H1 (cell line): ENCODE data around the gene RFX2. TPM values are rescaled to one million over a fixed set of nuclear protein-coding genes. Genes with fewer than 3 reads are reported as not detected.

Experiments used
- CTCF ChIA-PET: fragments of 300-600 bp; sonication (Branson Sonifier 250); formaldehyde crosslinking; loops from one replicate; lab custom pipeline; 2021; ENCODE audit not compliant: partially characterized antibody; lab: Charles Lee
- POLR2A ChIA-PET: fragments of 300-600 bp; sonication (Branson Sonifier 250); formaldehyde crosslinking; loops from one replicate; lab custom pipeline; 2021; ENCODE audit warnings: inconsistent platforms; ENCODE audit not compliant: partially characterized antibody; lab: Charles Lee
- DNase-seq, 2 experiments: peaks; one replicate each; pipeline versions ENCODE4 v3.0.0 to v3.0.0-alpha.2; 2010 to 2022; ENCODE audit warnings: low spot score in 2 of 2, low read depth in 1 of 2, mixed read lengths in 1 of 2
- FAIRE-seq: peaks from 2 replicates; lab custom pipeline; 2011; peaks lifted over from hg19 to GRCh38; lab: Jason Lieb, UNC
- H2AFZ ChIP-seq: 2 replicates; pipeline ENCODE4 v1.8.1; 2012; ENCODE audit warnings: low read length, inconsistent platforms
- H2AK5ac ChIP-seq: 2 replicates; pipeline ENCODE4 v1.6.1; 2013; ENCODE audit warnings: low read depth, low read length
- H2BK120ac ChIP-seq: replicated peaks from 2 replicates; pipeline ENCODE3; 2013; ENCODE audit warnings: low read depth, low read length, inconsistent platforms
- H2BK12ac ChIP-seq: 2 replicates; pipeline ENCODE4 v1.6.1; 2013; ENCODE audit warnings: low read depth, low read length
- H2BK15ac ChIP-seq: 2 replicates; pipeline ENCODE4 v1.6.1; 2013; ENCODE audit warnings: low read length
- H2BK20ac ChIP-seq: 2 replicates; pipeline ENCODE4 v1.6.1; 2013; ENCODE audit warnings: low read length
- H2BK5ac ChIP-seq: 2 replicates; pipeline ENCODE4 v1.6.1; 2013; ENCODE audit warnings: low read depth, low read length
- H3K14ac ChIP-seq: 2 replicates; pipeline ENCODE4 v1.6.1; 2013; ENCODE audit warnings: inconsistent platforms; ENCODE audit not compliant: insufficient read length
- H3K18ac ChIP-seq: 2 replicates; pipeline ENCODE4 v1.6.1; 2013; ENCODE audit warnings: low read length; ENCODE audit errors: extremely low read depth
- H3K23ac ChIP-seq: 2 replicates; pipeline ENCODE4 v1.6.1; 2013; ENCODE audit warnings: inconsistent platforms; ENCODE audit not compliant: insufficient read length
- H3K23me2 ChIP-seq: 2 replicates; pipeline ENCODE4 v1.6.1; 2013; ENCODE audit warnings: low read depth, low read length
- H3K27ac ChIP-seq: 2 replicates; pipeline ENCODE4 v1.6.1; 2011; ENCODE audit warnings: low read depth, low read length, inconsistent platforms
- H3K27me3 ChIP-seq, 4 experiments: replicated peaks in 1 of 4; 1 replicate in 1 of 4; 2 replicates in 3 of 4; pipeline versions ENCODE4 v1.6.1 to v1.8.1; 2011 to 2013; ENCODE audit warnings: low read length in 3 of 4, mild to moderate bottlenecking in 3 of 4, inconsistent platforms in 2 of 4, mixed read lengths in 2 of 4, moderate library complexity in 1 of 4; ENCODE audit not compliant: control insufficient read depth in 3 of 4, insufficient read depth in 3 of 4; ENCODE audit errors: extremely low read depth in 1 of 4
- H3K36me3 ChIP-seq, 4 experiments: 2 replicates each; pipeline versions ENCODE4 v1.6.1 to v1.8.1; 2011 to 2013; ENCODE audit warnings: mild to moderate bottlenecking in 4 of 4, low read length in 3 of 4, moderate library complexity in 2 of 4, control low read depth in 1 of 4, inconsistent platforms in 1 of 4; ENCODE audit not compliant: insufficient read depth in 4 of 4, control insufficient read depth in 2 of 4
- H3K4ac ChIP-seq: replicated peaks from 2 replicates; pipeline ENCODE3; 2013; ENCODE audit warnings: low read length, low read depth, mixed read lengths, inconsistent platforms; ENCODE audit not compliant: insufficient read length
- H3K4me1 ChIP-seq, 4 experiments: replicated peaks in 1 of 4; 1 replicate in 1 of 4; 2 replicates in 3 of 4; pipeline versions ENCODE4 v1.6.1 to v1.8.1; 2011 to 2013; ENCODE audit warnings: low read length in 3 of 4, inconsistent platforms in 2 of 4, mixed read lengths in 1 of 4; ENCODE audit not compliant: insufficient read depth in 4 of 4, control insufficient read depth in 3 of 4
- H3K4me2 ChIP-seq, 2 experiments: 2 replicates each; pipeline versions ENCODE4 v1.6.1 to v1.8.1; 2011 to 2013; ENCODE audit warnings: low read depth in 2 of 2, low read length in 2 of 2, control low read depth in 1 of 2, inconsistent platforms in 1 of 2, mild to moderate bottlenecking in 1 of 2; ENCODE audit not compliant: insufficient read depth in 1 of 2
- H3K4me3 ChIP-seq, 4 experiments: fragments of 200-600, 300-600 bp in 1 of 4; sonication (generic), shearing (Covaris generic), sonication (Bioruptor Twin) in 1 of 4; 2 replicates each; pipeline versions ENCODE4 v1.5.1 to v1.8.1; 2011 to 2016; ENCODE audit warnings: low read length in 4 of 4, low read depth in 3 of 4, control low read depth in 2 of 4, inconsistent platforms in 2 of 4, mild to moderate bottlenecking in 2 of 4, mixed read lengths in 1 of 4, moderate library complexity in 1 of 4; ENCODE audit not compliant: insufficient read depth in 2 of 4; ENCODE audit errors: extremely low read depth in 1 of 4
- H3K56ac ChIP-seq: replicated peaks from 2 replicates; pipeline ENCODE3; 2013; ENCODE audit warnings: low read depth, mild to moderate bottlenecking, mixed read lengths, low read length, inconsistent platforms; ENCODE audit not compliant: insufficient read length
- H3K79me1 ChIP-seq: 2 replicates; pipeline ENCODE4 v1.6.1; 2013; ENCODE audit warnings: low read depth, low read length, control low read depth
- H3K79me2 ChIP-seq, 2 experiments: 2 replicates each; pipeline versions ENCODE4 v1.6.1 to v1.8.1; 2012 to 2013; ENCODE audit warnings: low read length in 2 of 2, mild to moderate bottlenecking in 2 of 2, inconsistent platforms in 1 of 2; ENCODE audit not compliant: insufficient read depth in 2 of 2, control insufficient read depth in 1 of 2
- H3K9ac ChIP-seq, 4 experiments: replicated peaks in 1 of 4; 1 replicate in 1 of 4; 2 replicates in 3 of 4; pipeline versions ENCODE4 v1.6.1 to v1.8.1; 2011 to 2013; ENCODE audit warnings: low read depth in 3 of 4, low read length in 3 of 4, control low read depth in 2 of 4, mild to moderate bottlenecking in 2 of 4, moderate library complexity in 2 of 4, inconsistent platforms in 1 of 4; ENCODE audit errors: extremely low read depth in 1 of 4
- H3K9me3 ChIP-seq, 2 experiments: 2 replicates each; pipeline versions ENCODE4 v1.6.1 to v1.8.1; 2012 to 2013; ENCODE audit warnings: mild to moderate bottlenecking in 2 of 2, moderate library complexity in 2 of 2, control low read depth in 1 of 2, inconsistent platforms in 1 of 2, low read depth in 1 of 2, low read length in 1 of 2, mixed read lengths in 1 of 2; ENCODE audit not compliant: insufficient read depth in 2 of 2
- H4K20me1 ChIP-seq, 2 experiments: replicated peaks in 1 of 2; 2 replicates each; pipeline versions ENCODE3 to v1.8.1; 2011 to 2013; ENCODE audit warnings: inconsistent platforms in 2 of 2, low read length in 2 of 2, mild to moderate bottlenecking in 1 of 2; ENCODE audit not compliant: insufficient read depth in 2 of 2, control insufficient read depth in 1 of 2
- H4K5ac ChIP-seq: 2 replicates; pipeline ENCODE4 v1.6.1; 2013; ENCODE audit warnings: low read length, low read depth, mixed read lengths, inconsistent platforms; ENCODE audit not compliant: insufficient read length
- H4K8ac ChIP-seq: 2 replicates; pipeline ENCODE4 v1.8.0; 2013; ENCODE audit warnings: mild to moderate bottlenecking, moderate library complexity, low read length, inconsistent platforms; ENCODE audit not compliant: insufficient read depth; ENCODE audit errors: extremely low read depth
- H4K91ac ChIP-seq: replicated peaks from 2 replicates; pipeline ENCODE3; 2013; ENCODE audit warnings: low read length, mixed read lengths, inconsistent platforms; ENCODE audit not compliant: insufficient read length
- BACH1 ChIP-seq: IDR thresholded peaks from 2 replicates; pipeline ENCODE4 v1.6.1; 2012; ENCODE audit warnings: low read length, improper control_type of control experiment
- BCL11A ChIP-seq, 2 experiments: IDR thresholded peaks; one replicate each; pipeline ENCODE4 v1.6.1; 2011; ENCODE audit warnings: low read depth in 2 of 2, low read length in 2 of 2, mild to moderate bottlenecking in 2 of 2
- GABPA ChIP-seq: IDR thresholded peaks from 2 replicates; pipeline ENCODE4 v1.6.1; 2011; ENCODE audit warnings: mild to moderate bottlenecking, low read length, moderate library complexity, borderline replicate concordance; ENCODE audit not compliant: insufficient read depth
- PHF8 ChIP-seq: fragments of 200-600 bp; sonication (generic); conservative IDR thresholded peaks from 2 replicates; pipeline ENCODE4 v1.7.1; 2012; ENCODE audit warnings: low read depth, mild to moderate bottlenecking, inconsistent platforms, low read length, moderate library complexity
- POLR2A ChIP-seq, 2 experiments: IDR thresholded peaks; 1 replicate in 1 of 2; 2 replicates in 1 of 2; pipeline ENCODE4 v1.6.1; 2011; ENCODE audit warnings: low read depth in 2 of 2, low read length in 2 of 2, mild to moderate bottlenecking in 2 of 2; ENCODE audit errors: control extremely low read depth in 1 of 2
- POU5F1 ChIP-seq: IDR thresholded peaks from 2 replicates; pipeline ENCODE4 v1.6.1; 2011; ENCODE audit warnings: low read depth, mild to moderate bottlenecking, low read length, moderate library complexity
- SIRT6 ChIP-seq: IDR thresholded peaks from one replicate; pipeline ENCODE4 v1.7.1; 2012; ENCODE audit warnings: low read length, inconsistent platforms
- SIX5 ChIP-seq: IDR thresholded peaks from 2 replicates; pipeline ENCODE4 v1.6.1; 2011; ENCODE audit warnings: mild to moderate bottlenecking, low read depth, low read length
- TAF1 ChIP-seq: IDR thresholded peaks from 2 replicates; pipeline ENCODE4 v1.6.1; 2011; ENCODE audit warnings: mild to moderate bottlenecking, low read depth, low read length
- TBP ChIP-seq: IDR thresholded peaks from 2 replicates; pipeline ENCODE4 v1.6.1; 2011; ENCODE audit warnings: low read depth, low read length, improper control_type of control experiment
- TCF12 ChIP-seq: IDR thresholded peaks from 2 replicates; pipeline ENCODE4 v1.6.1; 2011; ENCODE audit warnings: low read depth, mild to moderate bottlenecking, low read length
- WGBS, 2 experiments: shearing (Covaris generic) in 1 of 2; methylation state at CpG; one replicate each; pipeline versions ENCODE4 v1.1.6 to v1.1.7; 2013 to 2015; ENCODE audit warnings: low lambda C conversion rate in 2 of 2, mixed read lengths in 2 of 2, inconsistent platforms in 1 of 2, low coverage in 1 of 2, missing lambda C conversion rate in 1 of 2; ENCODE audit not compliant: insufficient replicate concordance in 2 of 2, insufficient coverage in 1 of 2, insufficient read length in 1 of 2; ENCODE audit errors: extremely low coverage in 1 of 2, missing lambda C conversion rate in 1 of 2; 5-methylcytosine and 5-hydroxymethylcytosine counted together
- polyA plus RNA-seq, 7 experiments: library from polyadenylated mRNA; depleted of rRNA in 3 of 7; stranded (reverse) in 5 of 7; unstranded in 2 of 7; fragments of >200 nt in 5 of 7; fragments of 200-250 nt in 2 of 7; gene quantifications; 1 replicate in 5 of 7; 2 replicates in 1 of 7; 4 replicates in 1 of 7; pipeline versions ENCODE4 v1.2.1 to v1.2.3, GENCODE V29; 2011 to 2013; ENCODE audit warnings: missing spikeins in 2 of 7, mixed read lengths in 2 of 7
- total RNA-seq: library from RNA; stranded (reverse); fragmentation: NEBNext Ultra II Directional; extraction: Animal tissue kit (Norgen Biotek cat#: 25700); gene quantifications from 2 replicates; pipeline ENCODE4 v1.2.1, GENCODE V29; 2021

The RFX2 gene
- total and polyA plus RNA-seq, 2 of the 8 experiments (the other 6 are each of a cell fraction or from before 2014, with no cell fraction given) = 4.8 to 5.3 TPM

DNA sequence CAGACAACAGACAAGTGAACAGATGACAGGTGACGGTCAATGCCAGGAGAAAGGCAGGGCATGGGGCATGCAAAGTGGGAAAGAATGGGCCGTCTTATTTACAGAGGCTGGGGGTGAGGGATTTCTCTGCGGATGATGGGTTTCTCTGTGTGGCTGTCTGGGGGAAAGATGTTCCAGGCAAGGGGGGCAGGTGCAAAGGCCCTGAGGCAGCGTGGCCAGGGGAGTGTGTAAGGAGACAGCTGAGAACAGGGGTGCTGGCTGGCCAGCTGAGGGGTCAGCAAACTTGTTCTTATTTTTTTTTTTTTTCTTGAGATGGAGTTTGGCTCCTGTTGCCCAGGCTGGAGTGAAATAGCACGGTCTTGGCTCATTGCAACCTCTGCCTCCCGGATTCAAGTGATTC is 110.6 kb downstream of the RFX2 start:
- CTCF ChIA-PET = interaction anchor here (2.7 to 7.7 kb wide), 3 partner anchors 11 to 20 kb away, joined by 16 to 108 read pairs (median 40); no protein-coding TSS in a partner anchor

More for the DNA sequence above, 110.6 kb downstream of the RFX2 start:
- Histone ChIP-seq H2BK5ac (no peak overlapping the region), H3K56ac (no peak overlapping the region), H3K23me2 (no peaks in the 10 kb centered on the region; the same call in 1 of the 2 replicates), H3K4me2 (no peak overlapping the region), H3K4ac (no peak overlapping the region), H2AFZ (no peak overlapping the region), H2BK15ac (no peak overlapping the region), H4K5ac (no peak overlapping the region), H4K8ac (no peak overlapping the region), H3K4me1 (no peaks in the 10 kb centered on the region; a peak in 1 of 7 replicates), H4K20me1 (peaks cover 0 to 3% of the 10 kb centered on the region in 2 experiments), H3K9ac (no peak overlapping the region), H3K79me1 (no peaks in the 10 kb centered on the region), H3K9me3 (no peaks in the 10 kb centered on the region), H3K18ac (no peak overlapping the region), H4K91ac (no peak overlapping the region), H2BK120ac (no peak overlapping the region), H3K27me3 (no peaks in the 10 kb centered on the region; a peak in 1 of 7 replicates), H3K14ac (no peak overlapping the region), H2BK12ac (no peak overlapping the region), H3K4me3 (no peak overlapping the region), H2AK5ac (no peak overlapping the region), H3K79me2 (no peaks in the 10 kb centered on the region), H3K23ac (no peak overlapping the region)
- 96% methylated on average over 6 of the region's 6 CpGs; no CpG with 5 or more reads in 1 of the 2 experiments for WGBS, 2 experiments
- DNase-seq (no peak), FAIRE-seq (no peak)
- POLR2A ChIA-PET = no interaction called here
- TF ChIP-seq POLR2A (IDR thresholded peaks at IDR 0.05; ENCODE audit: control extremely low read depth in 1 of 2, low read depth in 2 of 2, low read length in 2 of 2) = no peak
- no peak for TF ChIP-seq TAF1
- no peak for TF ChIP-seq TBP
- TF ChIP-seq SIX5 = no peak
- no peak for TF ChIP-seq GABPA
- no peak for TF ChIP-seq POU5F1
- no peak for TF ChIP-seq PHF8
- TF ChIP-seq BACH1 = no peak
- no peak for TF ChIP-seq BCL11A (IDR thresholded peaks at IDR 0.05; ENCODE audit: low read depth in 2 of 2, low read length in 2 of 2)
- TF ChIP-seq SIRT6 = no peak
- no peak for TF ChIP-seq TCF12
- TF ChIP-seq, all 59 proteins: peak for 0
- H3K36me3 ChIP-seq = no peaks in the 10 kb centered on the region
- no peak overlapping the region for H3K27ac ChIP-seq
- no peak overlapping the region for H2BK20ac ChIP-seq
